NB4 (cell line): Measurements from ENCODE around the gene NXN.

Experiments
- DNase-seq: peaks from one replicate; pipeline ENCODE4 v3.0.0; 2010; ENCODE audit warnings: low read depth
- H3K4me3 ChIP-seq: one replicate; pipeline ENCODE4 v1.5.1; 2011; ENCODE audit warnings: mild to moderate bottlenecking, low read depth, low read length, moderate library complexity
- MYC ChIP-seq: IDR thresholded peaks from 2 replicates; pipeline ENCODE4 v1.6.1; 2011; ENCODE audit warnings: low read depth, low read length
- POLR2A ChIP-seq: IDR thresholded peaks from 2 replicates; pipeline ENCODE4 v1.6.1; 2011; ENCODE audit warnings: mild to moderate bottlenecking; ENCODE audit not compliant: insufficient read length; ENCODE audit errors: extremely low read depth
- TF ChIP-seq, protein P1 (sequence below): IDR thresholded peaks from 2 replicates; pipeline ENCODE4 v1.6.1; 2011; ENCODE audit warnings: low read depth, low read length
- TF ChIP-seq, protein P2 (sequence below): IDR thresholded peaks from one replicate; pipeline ENCODE4 v1.5.1; 2012; ENCODE audit warnings: low read depth, low read length

NXN gene

DNA sequence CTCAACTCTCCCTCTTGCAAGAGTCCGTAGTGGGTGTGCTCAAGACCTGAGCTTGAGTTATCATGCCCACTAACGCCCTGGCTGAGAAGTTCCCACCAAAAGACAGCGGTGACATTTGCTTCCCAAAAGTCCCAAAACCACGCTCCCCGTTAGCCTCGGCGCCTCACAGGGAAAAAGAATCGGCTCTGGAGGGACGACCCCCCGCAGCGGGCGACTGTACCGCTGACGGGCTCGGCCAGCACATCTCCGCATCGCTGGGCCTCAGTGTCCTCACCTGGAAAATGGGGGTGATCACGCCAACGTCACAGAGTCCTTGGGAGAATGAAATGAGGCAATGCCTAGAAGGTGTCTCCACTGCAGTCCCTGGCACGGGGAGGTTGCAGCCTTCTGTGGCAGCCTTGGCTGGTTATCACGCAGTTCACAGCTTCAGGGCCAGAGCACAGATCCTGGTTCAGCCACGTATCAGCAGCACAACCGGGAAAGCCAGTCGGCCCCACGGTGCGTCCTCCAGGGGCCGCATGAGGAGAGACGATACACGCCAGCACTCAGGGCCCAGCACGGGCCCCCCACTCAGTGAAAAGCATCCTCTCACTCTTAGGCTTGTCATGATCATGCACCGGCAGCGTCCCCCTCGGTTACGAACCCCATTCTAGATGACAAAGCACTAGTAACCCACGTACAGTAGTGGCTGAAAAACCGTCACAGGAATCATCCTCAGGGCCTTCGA lies 32.9 kb downstream of the NXN start:
- no peak for TF ChIP-seq MYC
- TF ChIP-seq, protein P1, sequence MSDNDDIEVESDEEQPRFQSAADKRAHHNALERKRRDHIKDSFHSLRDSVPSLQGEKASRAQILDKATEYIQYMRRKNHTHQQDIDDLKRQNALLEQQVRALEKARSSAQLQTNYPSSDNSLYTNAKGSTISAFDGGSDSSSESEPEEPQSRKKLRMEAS: no peak
- TF ChIP-seq POLR2A: no peak
- TF ChIP-seq, protein P2, sequence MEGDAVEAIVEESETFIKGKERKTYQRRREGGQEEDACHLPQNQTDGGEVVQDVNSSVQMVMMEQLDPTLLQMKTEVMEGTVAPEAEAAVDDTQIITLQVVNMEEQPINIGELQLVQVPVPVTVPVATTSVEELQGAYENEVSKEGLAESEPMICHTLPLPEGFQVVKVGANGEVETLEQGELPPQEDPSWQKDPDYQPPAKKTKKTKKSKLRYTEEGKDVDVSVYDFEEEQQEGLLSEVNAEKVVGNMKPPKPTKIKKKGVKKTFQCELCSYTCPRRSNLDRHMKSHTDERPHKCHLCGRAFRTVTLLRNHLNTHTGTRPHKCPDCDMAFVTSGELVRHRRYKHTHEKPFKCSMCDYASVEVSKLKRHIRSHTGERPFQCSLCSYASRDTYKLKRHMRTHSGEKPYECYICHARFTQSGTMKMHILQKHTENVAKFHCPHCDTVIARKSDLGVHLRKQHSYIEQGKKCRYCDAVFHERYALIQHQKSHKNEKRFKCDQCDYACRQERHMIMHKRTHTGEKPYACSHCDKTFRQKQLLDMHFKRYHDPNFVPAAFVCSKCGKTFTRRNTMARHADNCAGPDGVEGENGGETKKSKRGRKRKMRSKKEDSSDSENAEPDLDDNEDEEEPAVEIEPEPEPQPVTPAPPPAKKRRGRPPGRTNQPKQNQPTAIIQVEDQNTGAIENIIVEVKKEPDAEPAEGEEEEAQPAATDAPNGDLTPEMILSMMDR: no peak
- H3K4me3 ChIP-seq: no peak overlapping the region
- no peak for DNase-seq

DNA sequence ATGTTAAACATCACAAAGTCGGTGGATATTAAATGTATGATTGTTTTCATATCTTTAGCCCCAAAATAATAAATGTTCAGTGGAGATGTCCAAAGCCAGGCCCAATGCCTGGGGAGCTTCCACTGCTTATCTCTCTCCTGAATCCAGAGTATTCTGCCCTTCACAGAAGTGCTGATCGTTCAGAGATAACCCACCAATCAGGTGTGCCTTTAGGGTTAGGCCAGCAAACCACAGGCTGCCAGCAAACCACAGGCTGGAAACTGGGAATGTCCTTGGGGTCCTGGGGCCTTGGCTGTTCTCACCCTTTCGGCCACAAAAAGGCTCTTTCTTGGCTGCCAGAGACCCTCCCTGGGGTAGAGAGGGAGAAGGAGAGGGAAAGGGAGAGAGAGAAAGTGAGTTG lies 33.9 kb downstream of the NXN start:
- no peak overlapping the region for H3K4me3 ChIP-seq
- TF ChIP-seq, protein P2: no peak
- no peak for TF ChIP-seq MYC
- DNase-seq: no peak

GRCh38 chr17:944266-944826 lies 35.2 kb downstream of the NXN start:
- H3K4me3 ChIP-seq: no peak overlapping the region
- TF ChIP-seq MYC (no peak), POLR2A (no peak)
- TF ChIP-seq, protein P1: no peak
- TF ChIP-seq, protein P2: no peak
- DNase-seq: peak; percentile 30

DNA sequence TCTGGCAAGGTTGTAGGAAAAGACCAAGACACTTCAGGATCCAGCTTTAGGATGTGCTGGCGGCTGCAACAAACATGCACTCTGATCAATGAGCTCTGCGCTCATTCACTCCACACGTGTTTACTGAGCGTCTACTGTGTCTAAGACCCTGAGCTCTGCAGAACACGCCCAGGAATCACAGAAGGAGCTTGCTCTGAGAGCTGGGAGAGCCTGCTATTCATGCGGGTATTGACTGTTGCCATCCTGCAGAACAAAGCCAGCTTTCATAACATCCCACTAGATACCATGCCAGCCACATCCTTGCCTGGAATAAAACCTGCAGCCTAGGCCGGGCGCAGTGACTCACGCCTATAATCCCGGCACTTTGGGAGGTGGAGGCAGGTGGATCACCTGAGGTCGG lies 44.1 kb downstream of the NXN start:
- DNase-seq: no peak
- TF ChIP-seq MYC: no peak
- TF ChIP-seq, protein P2: no peak
- TF ChIP-seq, protein P1: no peak
- no peak for TF ChIP-seq POLR2A
- no peak overlapping the region for H3K4me3 ChIP-seq

GRCh38 chr17:933312-934073 lies 46.1 kb downstream of the NXN start:
- DNase-seq: peak; percentile 53

More at GRCh38 chr17:933312-934073, 46.1 kb downstream of the NXN start:
- TF ChIP-seq POLR2A (no peak), MYC (no peak)
- TF ChIP-seq, protein P1: no peak
- TF ChIP-seq, protein P2: no peak
- H3K4me3 ChIP-seq: no peak overlapping the region
